Lung (tissue), 12 donors: Measurements from ENCODE around the gene TNS3. TPM values are rescaled to one million over a fixed set of nuclear protein-coding genes. Genes with fewer than 3 reads are reported as not detected.
A peak's percentile ranks its signal among the peaks of the same experiment; 100 is the strongest.

Experiments used
- ATAC-seq: fragments of 200-7000 bp; cut with Tn5 transposase; one replicate; pipeline ENCODE4 v1.9.1; 2020; ENCODE audit warnings: moderate number of reproducible peaks; ENCODE audit not compliant: insufficient read depth, low FRiP score
- DNase-seq, 3 donors: peaks; one replicate each; pipeline ENCODE4 v3.0.0-alpha.2; 2013 to 2017
- H3K27ac ChIP-seq, 2 donors: one replicate each; pipeline ENCODE4 v1.5.1; 2013; ENCODE audit warnings: mild to moderate bottlenecking in 2 of 2, moderate library complexity in 2 of 2, control low read depth in 1 of 2, inconsistent platforms in 1 of 2, low read depth in 1 of 2, low read length in 1 of 2
- H3K27me3 ChIP-seq, 3 donors: one replicate each; pipeline ENCODE4 v1.5.1; 2013; ENCODE audit warnings: low read length in 2 of 3; ENCODE audit not compliant: control insufficient read depth in 3 of 3, insufficient read depth in 3 of 3
- H3K36me3 ChIP-seq, 4 donors: one replicate each; pipeline ENCODE4 v1.5.1; 2013; ENCODE audit warnings: low read length in 4 of 4, mild to moderate bottlenecking in 1 of 4, moderate library complexity in 1 of 4; ENCODE audit not compliant: control insufficient read depth in 4 of 4, insufficient read depth in 4 of 4
- H3K4me1 ChIP-seq, 5 donors: one replicate each; pipeline ENCODE4 v1.5.1; 2013; ENCODE audit warnings: low read length in 5 of 5, mild to moderate bottlenecking in 2 of 5, moderate library complexity in 1 of 5; ENCODE audit not compliant: control insufficient read depth in 5 of 5, insufficient read depth in 5 of 5
- H3K4me3 ChIP-seq: one replicate; pipeline ENCODE4 v1.5.1; 2013; ENCODE audit warnings: mild to moderate bottlenecking, control low read depth, moderate library complexity
- H3K9ac ChIP-seq, 2 donors: one replicate each; pipeline ENCODE4 v1.5.1; 2013; ENCODE audit warnings: low read length in 2 of 2, control low read depth in 1 of 2; ENCODE audit not compliant: insufficient read depth in 1 of 2
- H3K9me3 ChIP-seq, 4 donors: one replicate each; pipeline ENCODE4 v1.5.1; 2013; ENCODE audit warnings: low read length in 3 of 4, mild to moderate bottlenecking in 1 of 4, moderate library complexity in 1 of 4; ENCODE audit not compliant: control insufficient read depth in 4 of 4, insufficient read depth in 3 of 4
- CTCF ChIP-seq: IDR thresholded peaks from 2 replicates; pipeline ENCODE4 v1.5.1; 2012; ENCODE audit warnings: mild to moderate bottlenecking; ENCODE audit errors: control extremely low read depth, extremely low read depth
- whole genome bisulfite sequencing, 2 donors: extraction: QIAGEN DNeasy Blood & Tissue Kit; methylation state at CpG; one replicate each; pipeline ENCODE4 v1.1.7; 2013; 5-methylcytosine and 5-hydroxymethylcytosine counted together
- polyA plus RNA-seq, 2 donors: library from polyadenylated mRNA; stranded (reverse); fragments of 200-250 nt; gene quantifications; one replicate each; pipeline ENCODE4 v1.2.1, GENCODE V29; 2013
- total RNA-seq, 2 donors: library from RNA; depleted of rRNA in 1 of 2; stranded (reverse); fragments of >200 nt in 1 of 2; gene quantifications; one replicate each; pipeline ENCODE4 v1.2.1, GENCODE V29; 2014 to 2021
- donor health status: control.
- donor health status: control.
- donor health status: Bipolar disorder and iron deficiency.
- donor health status: healthy.
- donor health status: DM: yes; HTN: yes; CAD: no.

Gene TNS3
- total and polyA plus RNA-seq, 4 donors: 23.8 to 140 (median 85.7) TPM

- Histone ChIP-seq H3K9ac (no peak overlapping the region), H3K4me3 (no peak overlapping the region), H3K27me3 (no peaks in the 10 kb centered on the region), H3K4me1 (peaks cover 0 to 21% (median 0%) of the 10 kb centered on the region in 5 donors), H3K27ac (no peak overlapping the region), H3K36me3 (peaks cover 0 to 42% (median 36%) of the 10 kb centered on the region in 4 donors), H3K9me3 (no peaks in the 10 kb centered on the region)
- TF ChIP-seq CTCF: no peak
- WGBS, 2 donors: 95 to 96% methylated on average over 7 of the region's 7 CpGs
- ATAC-seq (no peak), DNase-seq (no peak)
Observed at GRCh38 chr7:47393406-47393805, 188.5 kb downstream of the TNS3 start.

- Histone ChIP-seq H3K4me3 (no peak overlapping the region), H3K27ac (no peak overlapping the region), H3K9ac (no peak overlapping the region), H3K4me1 (peaks cover 0 to 23% (median 0%) of the 10 kb centered on the region in 5 donors), H3K9me3 (no peaks in the 10 kb centered on the region), H3K27me3 (no peaks in the 10 kb centered on the region), H3K36me3 (peaks cover 0 to 48% (median 40%) of the 10 kb centered on the region in 4 donors)
- TF ChIP-seq CTCF: no peak
- 79 to 84% methylated on average over 17 of the region's 17 CpGs for WGBS, 2 donors
- DNase-seq (peak; percentile 97 to 99 (median 99)), ATAC-seq (peak; percentile 54)
Observed at GRCh38 chr7:47392241-47392759, 189.6 kb downstream of the TNS3 start.

GRCh38 chr7:47391726-47392125, 190.2 kb downstream of the TNS3 start:
- ATAC-seq (no peak), DNase-seq (no peak)
- peaks cover 0 to 47% (median 38%) of the 10 kb centered on the region in 4 donors for H3K36me3 ChIP-seq

More at GRCh38 chr7:47391726-47392125, 190.2 kb downstream of the TNS3 start:
- H3K4me1 ChIP-seq: peaks cover 0 to 29% (median 0%) of the 10 kb centered on the region in 5 donors
- 89 to 93% methylated on average over 11 of the region's 11 CpGs for WGBS, 2 donors
- TF ChIP-seq CTCF: no peak
- H3K4me3 ChIP-seq: no peak overlapping the region
- no peaks in the 10 kb centered on the region for H3K27me3 ChIP-seq
- H3K9me3 ChIP-seq: no peaks in the 10 kb centered on the region
- H3K27ac ChIP-seq: no peak overlapping the region
- H3K9ac ChIP-seq: no peak overlapping the region
